Caco-2 (cell line): ENCODE data around the gene ARMC2. TPM values are rescaled to one million over a fixed set of nuclear protein-coding genes. Genes with fewer than 3 reads are reported as not detected.

ENCODE experiments used
- BruUV-seq: library from RNA; stranded (reverse); fragments of 400-500 nt; replicated peaks from 2 replicates; lab custom pipeline; 2021; lab: Mats Ljungman, UMichigan
- CTCF ChIA-PET: fragments of 300-600 bp; sonication (Branson Sonifier 250); formaldehyde crosslinking; loops from one replicate; lab custom pipeline; 2022; ENCODE audit warnings: antibody characterized with exemption; lab: Charles Lee
- POLR2A ChIA-PET: fragments of 300-600 bp; sonication (Branson Sonifier 250); formaldehyde crosslinking; loops from one replicate; lab custom pipeline; 2022; ENCODE audit warnings: antibody characterized with exemption; lab: Charles Lee
- DNase-seq, 2 experiments: peaks; one replicate each; pipeline versions ENCODE4 v3.0.0 to v3.0.0-alpha.2; 2020 to 2022
- H3K27me3 ChIP-seq: replicated peaks from 2 replicates; pipeline ENCODE4 v1.6.0; 2011; ENCODE audit warnings: low read length; ENCODE audit not compliant: control insufficient read depth, insufficient read depth
- H3K36me3 ChIP-seq: 2 replicates; pipeline ENCODE4 v1.5.1; 2011; ENCODE audit warnings: low read length; ENCODE audit not compliant: control insufficient read depth, insufficient read depth
- H3K4me1 ChIP-seq: fragments of 250-450 bp; sonication (Bioruptor Pico); 2 replicates; pipeline ENCODE4 v1.5.1; 2020; ENCODE audit warnings: mild to moderate bottlenecking
- H3K4me3 ChIP-seq: 2 replicates; pipeline ENCODE4 v1.5.1; 2011; ENCODE audit warnings: low read depth, mild to moderate bottlenecking, control low read depth, low read length
- H3K9me3 ChIP-seq: fragments of 250-450 bp; sonication (Bioruptor Pico); 2 replicates; pipeline ENCODE4 v1.5.1; 2020; ENCODE audit warnings: mild to moderate bottlenecking, moderate library complexity
- H3K27ac Mint-ChIP-seq: one replicate; pipeline ENCODE4 v1.8.0; 2022; ENCODE audit warnings: mixed read lengths; ENCODE audit not compliant: unreplicated experiment
- H3K27me3 Mint-ChIP-seq: one replicate; pipeline ENCODE4 v1.8.0; 2022; ENCODE audit warnings: mixed read lengths; ENCODE audit not compliant: insufficient read depth, unreplicated experiment
- H3K36me3 Mint-ChIP-seq: one replicate; pipeline ENCODE4 v1.8.0; 2022; ENCODE audit warnings: mild to moderate bottlenecking, mixed read lengths; ENCODE audit not compliant: insufficient read depth, unreplicated experiment
- H3K4me1 Mint-ChIP-seq: one replicate; pipeline ENCODE4 v1.8.0; 2022; ENCODE audit warnings: low read depth, mixed read lengths; ENCODE audit not compliant: unreplicated experiment
- H3K4me3 Mint-ChIP-seq: one replicate; pipeline ENCODE4 v1.8.0; 2022; ENCODE audit warnings: mild to moderate bottlenecking, moderate library complexity, mixed read lengths; ENCODE audit not compliant: unreplicated experiment
- H3K9me3 Mint-ChIP-seq: one replicate; pipeline ENCODE4 v1.8.0; 2022; ENCODE audit warnings: mixed read lengths; ENCODE audit not compliant: unreplicated experiment
- CTCF ChIP-seq, 2 experiments: fragments of 200-600 bp in 1 of 2; IDR thresholded peaks; 1 replicate in 1 of 2; 2 replicates in 1 of 2; pipeline versions ENCODE4 v1.5.1 to v1.8.0; 2011 to 2022; ENCODE audit warnings: antibody characterized with exemption in 1 of 2, control low read depth in 1 of 2, inconsistent platforms in 1 of 2, low read depth in 1 of 2, low read length in 1 of 2, mild to moderate bottlenecking in 1 of 2, moderate library complexity in 1 of 2; ENCODE audit not compliant: insufficient read depth in 1 of 2, severe bottlenecking in 1 of 2, unreplicated experiment in 1 of 2
- intact Hi-C: fragments of 100-400 bp; cut with micrococcal nuclease; formaldehyde crosslinking; loops from one replicate; pipeline ENCODE4 v1.10.0; 2022; ENCODE audit not compliant: unreplicated experiment
- total RNA-seq: library from RNA; stranded (reverse); gene quantifications from 2 replicates; pipeline ENCODE4 v1.2.3, GENCODE V29; 2022

The ARMC2 gene
- total RNA-seq, 1 experiment from 2014 or later = 7.8 TPM

GRCh38 chr6:108870357-108870756 lies 22.1 kb downstream of the ARMC2 start:
- intact Hi-C loops = no loop called here

DNA sequence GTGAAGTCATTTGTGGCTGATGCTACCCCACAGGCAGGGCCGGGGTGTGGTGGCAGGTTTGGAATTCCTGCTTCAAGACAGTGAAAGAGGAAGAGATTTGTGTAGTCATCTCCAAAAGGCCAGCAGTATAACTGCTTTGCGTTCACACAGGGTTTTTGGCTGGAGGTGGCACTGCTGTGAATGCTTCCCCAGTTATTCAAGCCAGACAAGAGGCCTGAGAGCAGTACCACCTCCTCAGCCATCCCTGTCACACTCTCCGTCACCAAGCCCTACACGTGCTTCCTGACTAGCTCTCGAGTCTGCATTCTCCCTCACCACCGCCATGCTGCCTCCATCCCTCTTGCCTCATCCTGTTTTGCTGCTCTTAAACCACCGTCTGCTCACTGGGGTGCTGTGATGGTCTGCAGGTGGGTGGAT lies 23.9 kb downstream of the ARMC2 start:
- Histone ChIP-seq H3K9me3 (no peaks in the 10 kb centered on the region), H3K27me3 (no peaks in the 10 kb centered on the region), H3K36me3 (no peaks in the 10 kb centered on the region), H3K4me1 (no peaks in the 10 kb centered on the region), H3K4me3 (no peak overlapping the region)
- ChIA-PET CTCF (interaction anchor here (1.6 kb wide), 1 partner anchor 21 kb away, joined by 4 read pairs; no protein-coding TSS in a partner anchor), POLR2A (no interaction called here)
- no peak for TF ChIP-seq CTCF (IDR thresholded peaks at IDR 0.05; ENCODE audit: insufficient read depth in 1 of 2, low read depth in 1 of 2, low read length in 1 of 2, severe bottlenecking in 1 of 2, unreplicated experiment in 1 of 2)
- Mint-ChIP-seq H3K27me3 (no peaks in the 10 kb centered on the region), H3K27ac (no peak overlapping the region), H3K4me3 (no peak overlapping the region), H3K4me1 (no peaks in the 10 kb centered on the region), H3K36me3 (no peaks in the 10 kb centered on the region), H3K9me3 (no peaks in the 10 kb centered on the region)
- intact Hi-C loops = no loop called here
- no TSS peak for BruUV-seq
- no peak for DNase-seq

More at GRCh38 chr6:108870357-108870756, 22.1 kb downstream of the ARMC2 start:
- H3K27me3 ChIP-seq = no peaks in the 10 kb centered on the region
- H3K36me3 Mint-ChIP-seq = no peaks in the 10 kb centered on the region
- no peak for DNase-seq
- no peak overlapping the region for H3K4me3 Mint-ChIP-seq
- H3K27me3 Mint-ChIP-seq = no peaks in the 10 kb centered on the region
- no peaks in the 10 kb centered on the region for H3K9me3 ChIP-seq
- no peaks in the 10 kb centered on the region for H3K36me3 ChIP-seq
- ChIA-PET POLR2A (no interaction called here), CTCF (no interaction called here)
- H3K4me1 ChIP-seq = no peaks in the 10 kb centered on the region
- H3K27ac Mint-ChIP-seq = no peak overlapping the region
- no peaks in the 10 kb centered on the region for H3K4me1 Mint-ChIP-seq
- no peaks in the 10 kb centered on the region for H3K9me3 Mint-ChIP-seq
- TF ChIP-seq CTCF (IDR thresholded peaks at IDR 0.05; ENCODE audit: insufficient read depth in 1 of 2, low read depth in 1 of 2, low read length in 1 of 2, severe bottlenecking in 1 of 2, unreplicated experiment in 1 of 2) = no peak
- no TSS peak for BruUV-seq
- no peak overlapping the region for H3K4me3 ChIP-seq

GRCh38 chr6:108872575-108872974 lies 24.4 kb downstream of the ARMC2 start:
- ChIA-PET POLR2A (no interaction called here), CTCF (interaction anchor here (1.6 kb wide), 1 partner anchor 21 kb away, joined by 4 read pairs; no protein-coding TSS in a partner anchor)
- no peaks in the 10 kb centered on the region for H3K36me3 Mint-ChIP-seq

More at GRCh38 chr6:108872575-108872974, 24.4 kb downstream of the ARMC2 start:
- Histone ChIP-seq H3K4me1 (no peaks in the 10 kb centered on the region), H3K36me3 (no peaks in the 10 kb centered on the region), H3K4me3 (no peak overlapping the region), H3K9me3 (no peaks in the 10 kb centered on the region), H3K27me3 (no peaks in the 10 kb centered on the region)
- Mint-ChIP-seq H3K4me1 (no peaks in the 10 kb centered on the region), H3K4me3 (no peak overlapping the region), H3K27me3 (no peaks in the 10 kb centered on the region), H3K9me3 (no peaks in the 10 kb centered on the region), H3K27ac (no peak overlapping the region)
- intact Hi-C loops = no loop called here
- BruUV-seq = no TSS peak
- no peak for DNase-seq
- TF ChIP-seq CTCF (IDR thresholded peaks at IDR 0.05; ENCODE audit: insufficient read depth in 1 of 2, low read depth in 1 of 2, low read length in 1 of 2, severe bottlenecking in 1 of 2, unreplicated experiment in 1 of 2) = no peak
